Mesendoderm (in vitro differentiated cells): ENCODE data around the gene P3H4.

ENCODE experiments used
- DNase-seq: peaks from one replicate; pipeline ENCODE4 v3.0.0; 2013
- H2AK5ac ChIP-seq: 2 replicates; pipeline ENCODE4 v1.6.1; 2013; ENCODE audit warnings: low read length, inconsistent platforms
- H2BK120ac ChIP-seq: 2 replicates; pipeline ENCODE4 v1.6.1; 2013; ENCODE audit warnings: low read depth, mild to moderate bottlenecking, low read length, moderate library complexity, mixed read lengths
- H2BK15ac ChIP-seq: replicated peaks from 2 replicates; pipeline ENCODE4 v1.6.1; 2013; ENCODE audit warnings: low read depth, mild to moderate bottlenecking, moderate library complexity
- H2BK5ac ChIP-seq: 2 replicates; pipeline ENCODE4 v1.6.1; 2013; ENCODE audit warnings: low read length, inconsistent platforms
- H3K18ac ChIP-seq: 2 replicates; pipeline ENCODE4 v1.6.1; 2013; ENCODE audit warnings: mild to moderate bottlenecking, low read length, mixed read lengths
- H3K23ac ChIP-seq: one replicate; pipeline ENCODE4 v1.6.1; 2013; ENCODE audit warnings: low read length
- H3K27ac ChIP-seq: 2 replicates; pipeline ENCODE4 v1.5.1; 2013; ENCODE audit warnings: low read depth, mild to moderate bottlenecking, inconsistent platforms, low read length, moderate library complexity
- H3K27me3 ChIP-seq: 2 replicates; pipeline ENCODE4 v1.6.1; 2013; ENCODE audit warnings: low read length, control low read depth, mild to moderate bottlenecking, inconsistent platforms; ENCODE audit not compliant: insufficient read depth, poor library complexity
- H3K36me3 ChIP-seq: 2 replicates; pipeline ENCODE4 v1.6.1; 2013; ENCODE audit warnings: low read length, inconsistent platforms; ENCODE audit not compliant: control insufficient read depth, insufficient read depth
- H3K4ac ChIP-seq: one replicate; pipeline ENCODE4 v1.6.1; 2013; ENCODE audit warnings: low read depth, mild to moderate bottlenecking, low read length, moderate library complexity
- H3K4me1 ChIP-seq: 2 replicates; pipeline ENCODE4 v1.6.1; 2013; ENCODE audit warnings: low read depth, low read length, inconsistent platforms; ENCODE audit not compliant: control insufficient read depth
- H3K4me2 ChIP-seq: 2 replicates; pipeline ENCODE4 v1.6.1; 2013; ENCODE audit warnings: low read length
- H3K4me3 ChIP-seq: 2 replicates; pipeline ENCODE4 v1.5.1; 2013; ENCODE audit warnings: mild to moderate bottlenecking, low read length
- H3K56ac ChIP-seq: one replicate; pipeline ENCODE4 v1.6.1; 2013; ENCODE audit warnings: low read length
- H3K79me1 ChIP-seq: 2 replicates; pipeline ENCODE4 v1.6.1; 2013; ENCODE audit warnings: low read length, inconsistent platforms
- H3K79me2 ChIP-seq: 2 replicates; pipeline ENCODE4 v1.6.1; 2013; ENCODE audit warnings: mild to moderate bottlenecking, low read length; ENCODE audit not compliant: control insufficient read depth, insufficient read depth
- H3K9ac ChIP-seq: 2 replicates; pipeline ENCODE4 v1.6.1; 2013; ENCODE audit warnings: low read length, inconsistent platforms
- H4K5ac ChIP-seq: one replicate; pipeline ENCODE4 v1.6.1; 2013; ENCODE audit warnings: low read length
- H4K8ac ChIP-seq: one replicate; pipeline ENCODE4 v1.6.1; 2013; ENCODE audit warnings: low read depth, mild to moderate bottlenecking, control low read depth, low read length, moderate library complexity
- WGBS: extraction: QIAGEN DNeasy Blood & Tissue Kit; methylation state at CpG from one replicate; pipeline ENCODE4 v1.1.7; 2013; ENCODE audit warnings: low lambda C conversion rate, missing lambda C conversion rate; ENCODE audit not compliant: insufficient coverage; ENCODE audit errors: extremely low coverage; 5-methylcytosine and 5-hydroxymethylcytosine counted together

Gene P3H4

GRCh38 chr17:41769346-41769862, 42.3 kb downstream of the P3H4 start:
- no peak overlapping the region for H3K9ac ChIP-seq
- H3K79me2 ChIP-seq, result peaks cover 6% of the 10 kb centered on the region
- no peak overlapping the region for H3K18ac ChIP-seq
- no peaks in the 10 kb centered on the region for H3K27me3 ChIP-seq
- no peak overlapping the region for H3K23ac ChIP-seq
- no peak overlapping the region for H3K4me3 ChIP-seq
- H2AK5ac ChIP-seq, result no peak overlapping the region
- no peak overlapping the region for H3K27ac ChIP-seq
- no peak overlapping the region for H2BK120ac ChIP-seq
- no peak overlapping the region for H3K4me2 ChIP-seq
- H3K36me3 ChIP-seq, result peaks cover 23% of the 10 kb centered on the region
- no CpG with 5 or more reads among the region's 16 CpGs for WGBS
- no peak overlapping the region for H4K5ac ChIP-seq
- H3K4me1 ChIP-seq, result peaks cover 9% of the 10 kb centered on the region
- H3K79me1 ChIP-seq, result peaks cover 10% of the 10 kb centered on the region
- no peak overlapping the region for H3K56ac ChIP-seq
- no peak overlapping the region for H2BK5ac ChIP-seq
- H4K8ac ChIP-seq, result no peak overlapping the region
- no peak overlapping the region for H3K4ac ChIP-seq
- DNase-seq, result no peak
- H2BK15ac ChIP-seq, result no peak overlapping the region

- H3K36me3 ChIP-seq, result peaks cover 23% of the 10 kb centered on the region
- no peak for DNase-seq
- no peak overlapping the region for H3K56ac ChIP-seq
- peaks cover 4% of the 10 kb centered on the region for H3K79me2 ChIP-seq
- no peak overlapping the region for H3K18ac ChIP-seq
- H3K4me2 ChIP-seq, result no peak overlapping the region
- no peak overlapping the region for H3K4me3 ChIP-seq
- no peak overlapping the region for H4K5ac ChIP-seq
- WGBS, result no CpG with 5 or more reads among the region's 23 CpGs
- H3K4ac ChIP-seq, result no peak overlapping the region
- H4K8ac ChIP-seq, result no peak overlapping the region
- H3K27me3 ChIP-seq, result no peaks in the 10 kb centered on the region
- no peak overlapping the region for H3K9ac ChIP-seq
- H3K79me1 ChIP-seq, result peaks cover 8% of the 10 kb centered on the region
- no peak overlapping the region for H2BK120ac ChIP-seq
- H2AK5ac ChIP-seq, result no peak overlapping the region
- peaks cover 8% of the 10 kb centered on the region for H3K4me1 ChIP-seq
- H2BK5ac ChIP-seq, result no peak overlapping the region
- no peak overlapping the region for H2BK15ac ChIP-seq
- no peak overlapping the region for H3K23ac ChIP-seq
- H3K27ac ChIP-seq, result no peak overlapping the region
These were observed 43.0 kb downstream of the P3H4 start for GRCh38 chr17:41768682-41769288.

- Histone ChIP-seq H3K27ac (no peak overlapping the region), H2BK120ac (no peak overlapping the region), H2AK5ac (no peak overlapping the region), H3K27me3 (no peaks in the 10 kb centered on the region), H3K4me1 (peaks cover 3% of the 10 kb centered on the region), H3K4me2 (no peak overlapping the region), H2BK5ac (no peak overlapping the region), H3K23ac (no peak overlapping the region), H3K79me1 (peaks cover 5% of the 10 kb centered on the region), H3K9ac (no peak overlapping the region), H3K36me3 (peaks cover 26% of the 10 kb centered on the region), H3K18ac (no peak overlapping the region), H4K5ac (no peak overlapping the region), H4K8ac (no peak overlapping the region), H3K4me3 (no peak overlapping the region), H3K4ac (no peak overlapping the region), H2BK15ac (no peak overlapping the region), H3K56ac (no peak overlapping the region), H3K79me2 (no peaks in the 10 kb centered on the region)
- DNase-seq, result no peak
- WGBS, result no CpG with 5 or more reads among the region's 18 CpGs
These were observed 44.3 kb downstream of the P3H4 start for GRCh38 chr17:41767324-41768042.

- no peaks in the 10 kb centered on the region for H3K79me2 ChIP-seq
- no peak overlapping the region for H2BK120ac ChIP-seq
- no peaks in the 10 kb centered on the region for H3K4me1 ChIP-seq
- H2AK5ac ChIP-seq, result no peak overlapping the region
- H3K23ac ChIP-seq, result no peak overlapping the region
- no peak overlapping the region for H3K27ac ChIP-seq
- no peaks in the 10 kb centered on the region for H3K27me3 ChIP-seq
- no peaks in the 10 kb centered on the region for H3K79me1 ChIP-seq
- no peak overlapping the region for H3K9ac ChIP-seq
- no peak overlapping the region for H2BK15ac ChIP-seq
- H3K56ac ChIP-seq, result no peak overlapping the region
- H4K8ac ChIP-seq, result no peak overlapping the region
- peaks cover 26% of the 10 kb centered on the region for H3K36me3 ChIP-seq
- no peak overlapping the region for H3K4ac ChIP-seq
- no peak overlapping the region for H3K4me2 ChIP-seq
- H3K4me3 ChIP-seq, result no peak overlapping the region
- no peak for DNase-seq
- H4K5ac ChIP-seq, result no peak overlapping the region
- H2BK5ac ChIP-seq, result no peak overlapping the region
- H3K18ac ChIP-seq, result no peak overlapping the region
These were observed 45.6 kb downstream of the P3H4 start for GRCh38 chr17:41766135-41766534.

GRCh38 chr17:41763327-41763726, 48.4 kb downstream of the P3H4 start:
- WGBS, result no CpG with 5 or more reads among the region's 8 CpGs
- Histone ChIP-seq H3K4me3 (no peak overlapping the region), H3K4ac (no peak overlapping the region), H2AK5ac (no peak overlapping the region), H3K79me2 (no peaks in the 10 kb centered on the region), H3K23ac (no peak overlapping the region), H2BK5ac (no peak overlapping the region), H3K4me1 (no peaks in the 10 kb centered on the region), H2BK120ac (no peak overlapping the region), H3K18ac (no peak overlapping the region), H2BK15ac (no peak overlapping the region), H3K27me3 (no peaks in the 10 kb centered on the region), H4K5ac (no peak overlapping the region), H3K79me1 (no peaks in the 10 kb centered on the region), H3K27ac (no peak overlapping the region), H3K9ac (no peak overlapping the region), H3K4me2 (no peak overlapping the region), H3K36me3 (peaks cover 20% of the 10 kb centered on the region), H3K56ac (no peak overlapping the region), H4K8ac (no peak overlapping the region)
- no peak for DNase-seq
